Activated T-helper 1 cell treated with anti-CD3 and anti-CD28 coated beads, Interleukin-12 subunit alpha, Interleukin-12 subunit beta, Interleukin-2, Interleukin-4 antibody, amounts not matched to agents 30 ng/mL and 10 ng/mL and 1 ng/mL, durations not matched to agents 14 hours and 24 hours and 36 hours (primary cell): ENCODE results near the gene CSNK1D. TPM values are rescaled to one million over a fixed set of nuclear protein-coding genes. Genes with fewer than 3 reads are reported as not detected.
A peak's percentile ranks its signal among the peaks of the same experiment; 100 is the strongest.

Experiments used
- DNase-seq: peaks from one replicate; pipeline ENCODE4 v3.0.0; 2021; ENCODE audit warnings: low spot score
- H3K27ac Mint-ChIP-seq: one replicate; pipeline ENCODE4 v1.8.0; 2021; ENCODE audit warnings: mild to moderate bottlenecking, mixed read lengths
- H3K27me3 Mint-ChIP-seq: one replicate; pipeline ENCODE4 v1.8.0; 2022; ENCODE audit warnings: mild to moderate bottlenecking, moderate library complexity, mixed read lengths; ENCODE audit not compliant: insufficient read depth
- H3K36me3 Mint-ChIP-seq: one replicate; pipeline ENCODE4 v1.8.0; 2021; ENCODE audit warnings: low read depth, mixed read lengths
- H3K4me1 Mint-ChIP-seq: one replicate; pipeline ENCODE4 v1.8.0; 2021; ENCODE audit warnings: low read depth, mixed read lengths
- H3K4me3 Mint-ChIP-seq: one replicate; pipeline ENCODE4 v1.8.0; 2021; ENCODE audit warnings: mild to moderate bottlenecking, moderate library complexity, mixed read lengths
- H3K9me3 Mint-ChIP-seq: one replicate; pipeline ENCODE4 v1.8.0; 2021; ENCODE audit warnings: mixed read lengths
- intact Hi-C: fragments of 100-400 bp; cut with micrococcal nuclease; formaldehyde crosslinking; loops from one replicate; pipeline ENCODE4 v1.15.1; 2024
- total RNA-seq: library from RNA; stranded (reverse); gene quantifications from 2 replicates; pipeline ENCODE4 v1.2.3, GENCODE V29; 2022

The CSNK1D gene
- total RNA-seq, 1 donor from 2014 or later: 161 TPM

DNA sequence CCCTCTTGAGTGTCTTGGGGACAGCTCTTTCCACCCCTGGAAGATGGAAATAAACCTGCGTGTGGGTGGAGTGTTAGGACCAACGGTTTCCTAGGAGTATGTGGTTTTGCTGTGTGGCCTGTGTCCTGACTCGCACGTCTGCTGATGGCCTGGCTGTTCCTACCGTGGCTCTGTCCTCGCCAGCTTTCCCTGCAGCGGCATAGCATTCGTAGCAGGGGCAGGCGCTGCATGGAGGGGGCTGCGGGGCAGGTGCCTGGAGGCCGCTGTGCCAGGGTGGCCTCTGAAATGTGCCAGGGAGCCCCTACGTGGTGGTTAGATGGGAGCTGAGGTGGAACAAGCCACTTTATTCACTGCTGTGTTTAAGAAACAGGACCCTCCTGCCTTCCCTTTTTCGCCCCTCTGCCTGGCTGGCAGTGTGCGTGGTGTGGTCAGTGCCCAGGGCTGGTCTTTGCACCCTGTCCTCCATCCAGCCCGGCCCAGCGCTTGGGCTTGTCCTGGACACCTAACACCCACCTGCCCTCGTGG, 34.0 kb downstream of the CSNK1D start:
- no peaks in the 10 kb centered on the region for H3K27me3 Mint-ChIP-seq
- H3K4me3 Mint-ChIP-seq: no peak overlapping the region
- no peaks in the 10 kb centered on the region for H3K9me3 Mint-ChIP-seq
- H3K4me1 Mint-ChIP-seq: peaks cover 36% of the 10 kb centered on the region
- H3K36me3 Mint-ChIP-seq: peaks cover 21% of the 10 kb centered on the region
- intact Hi-C loops: loop anchor here (2.0 to 5.0 kb wide), 2 partner anchors 33 to 53 kb away; partner anchors contain the start of gene CSNK1D
- DNase-seq: no peak
- no peak overlapping the region for H3K27ac Mint-ChIP-seq

- no peaks in the 10 kb centered on the region for H3K27me3 Mint-ChIP-seq
These were observed 34.9 kb downstream of the CSNK1D start for GRCh38 chr17:82238472-82239201.

GRCh38 chr17:82237746-82238471, 35.6 kb downstream of the CSNK1D start:
- peak overlapping the region; percentile 74 for H3K4me3 Mint-ChIP-seq
- DNase-seq: no peak
- H3K36me3 Mint-ChIP-seq: peaks cover 13% of the 10 kb centered on the region
- peak overlapping the region; percentile 44 for H3K27ac Mint-ChIP-seq
- intact Hi-C loops: loop anchor here (1.0 to 5.0 kb wide), 3 partner anchors 34 to 59 kb away; partner anchors contain the start of gene CSNK1D
- no peaks in the 10 kb centered on the region for H3K27me3 Mint-ChIP-seq
- no peaks in the 10 kb centered on the region for H3K9me3 Mint-ChIP-seq
- H3K4me1 Mint-ChIP-seq: peaks cover 30% of the 10 kb centered on the region

More at GRCh38 chr17:82238472-82239201, 34.9 kb downstream of the CSNK1D start:
- peak; percentile 73 for DNase-seq
- H3K9me3 Mint-ChIP-seq: no peaks in the 10 kb centered on the region
- peak overlapping the region; percentile 81 for H3K27ac Mint-ChIP-seq
- peak overlapping the region; percentile 74 for H3K4me3 Mint-ChIP-seq
- H3K36me3 Mint-ChIP-seq: peaks cover 13% of the 10 kb centered on the region
- H3K4me1 Mint-ChIP-seq: peaks cover 30% of the 10 kb centered on the region
- intact Hi-C loops: loop anchor here (1.0 to 5.0 kb wide), 3 partner anchors 34 to 59 kb away; partner anchors contain the start of gene CSNK1D

GRCh38 chr17:82237083-82237745, 36.3 kb downstream of the CSNK1D start:
- Mint-ChIP-seq H3K27ac (no peak overlapping the region), H3K4me1 (peaks cover 30% of the 10 kb centered on the region), H3K4me3 (no peak overlapping the region), H3K27me3 (no peaks in the 10 kb centered on the region), H3K36me3 (peaks cover 9% of the 10 kb centered on the region), H3K9me3 (no peaks in the 10 kb centered on the region)
- intact Hi-C loops: loop anchor here (5.0 kb wide), 1 partner anchor 35 kb away; the partner anchor contains the start of gene CSNK1D
- DNase-seq: no peak

GRCh38 chr17:82236142-82236971, 37.1 kb downstream of the CSNK1D start:
- H3K36me3 Mint-ChIP-seq: peaks cover 9% of the 10 kb centered on the region
- no peaks in the 10 kb centered on the region for H3K9me3 Mint-ChIP-seq
- H3K27me3 Mint-ChIP-seq: no peaks in the 10 kb centered on the region
- intact Hi-C loops: loop anchor here (1.0 to 5.0 kb wide), 2 partner anchors 36 to 85 kb away; partner anchors contain the start of gene CSNK1D
- H3K27ac Mint-ChIP-seq: no peak overlapping the region
- peak; percentile 60 for DNase-seq
- H3K4me1 Mint-ChIP-seq: peaks cover 30% of the 10 kb centered on the region
- no peak overlapping the region for H3K4me3 Mint-ChIP-seq

- Mint-ChIP-seq H3K27ac (no peak overlapping the region), H3K9me3 (no peaks in the 10 kb centered on the region), H3K4me1 (peaks cover 28% of the 10 kb centered on the region), H3K36me3 (peaks cover 9% of the 10 kb centered on the region), H3K4me3 (no peak overlapping the region), H3K27me3 (no peaks in the 10 kb centered on the region)
- intact Hi-C loops: loop anchor here (1.0 to 5.0 kb wide), 2 partner anchors 37 to 86 kb away; partner anchors contain the start of gene CSNK1D
- no peak for DNase-seq
These were observed 37.7 kb downstream of the CSNK1D start for GRCh38 chr17:82235775-82236141.

DNA sequence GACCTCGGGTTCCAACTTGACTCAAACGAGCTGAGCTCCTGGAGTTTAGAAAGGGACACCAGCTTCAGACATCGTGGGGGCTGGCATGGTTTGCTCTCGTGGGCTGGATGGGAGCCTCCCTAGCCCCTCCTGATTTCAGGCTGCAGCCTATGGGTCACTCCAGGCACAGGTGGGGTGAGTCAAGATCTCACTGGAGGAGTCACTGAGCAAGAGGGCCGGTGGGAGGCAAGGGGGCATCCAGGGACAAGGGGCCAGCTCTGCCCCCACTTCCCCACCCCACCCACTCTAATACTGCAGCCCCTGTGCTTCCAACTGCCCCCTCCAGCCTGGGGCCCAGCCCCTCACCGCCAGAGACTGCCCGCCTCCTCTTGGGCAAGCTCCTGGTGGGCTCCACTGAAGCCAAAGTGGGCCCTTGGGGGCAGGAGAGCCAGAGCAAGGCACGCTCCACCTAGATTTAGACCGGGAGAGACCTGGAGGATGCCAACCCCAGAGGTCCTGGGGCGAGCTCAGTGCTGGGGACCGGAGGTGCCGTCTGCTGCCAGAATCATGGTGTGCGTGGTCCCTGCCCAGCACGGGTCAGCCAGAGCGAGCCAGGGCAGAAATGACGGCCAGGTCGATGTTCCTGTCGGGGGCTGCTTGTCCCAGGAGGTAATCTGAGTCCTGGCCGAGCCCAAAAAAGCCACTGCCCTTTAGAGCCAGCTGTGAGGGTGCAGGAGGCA, 38.3 kb downstream of the CSNK1D start:
- Mint-ChIP-seq H3K4me1 (peaks cover 23% of the 10 kb centered on the region), H3K27ac (no peak overlapping the region), H3K27me3 (no peaks in the 10 kb centered on the region), H3K4me3 (no peak overlapping the region), H3K36me3 (peaks cover 9% of the 10 kb centered on the region), H3K9me3 (no peaks in the 10 kb centered on the region)
- DNase-seq: no peak
- intact Hi-C loops: loop anchor here (5.0 kb wide), 1 partner anchor 37 kb away; the partner anchor contains the start of gene CSNK1D

DNA sequence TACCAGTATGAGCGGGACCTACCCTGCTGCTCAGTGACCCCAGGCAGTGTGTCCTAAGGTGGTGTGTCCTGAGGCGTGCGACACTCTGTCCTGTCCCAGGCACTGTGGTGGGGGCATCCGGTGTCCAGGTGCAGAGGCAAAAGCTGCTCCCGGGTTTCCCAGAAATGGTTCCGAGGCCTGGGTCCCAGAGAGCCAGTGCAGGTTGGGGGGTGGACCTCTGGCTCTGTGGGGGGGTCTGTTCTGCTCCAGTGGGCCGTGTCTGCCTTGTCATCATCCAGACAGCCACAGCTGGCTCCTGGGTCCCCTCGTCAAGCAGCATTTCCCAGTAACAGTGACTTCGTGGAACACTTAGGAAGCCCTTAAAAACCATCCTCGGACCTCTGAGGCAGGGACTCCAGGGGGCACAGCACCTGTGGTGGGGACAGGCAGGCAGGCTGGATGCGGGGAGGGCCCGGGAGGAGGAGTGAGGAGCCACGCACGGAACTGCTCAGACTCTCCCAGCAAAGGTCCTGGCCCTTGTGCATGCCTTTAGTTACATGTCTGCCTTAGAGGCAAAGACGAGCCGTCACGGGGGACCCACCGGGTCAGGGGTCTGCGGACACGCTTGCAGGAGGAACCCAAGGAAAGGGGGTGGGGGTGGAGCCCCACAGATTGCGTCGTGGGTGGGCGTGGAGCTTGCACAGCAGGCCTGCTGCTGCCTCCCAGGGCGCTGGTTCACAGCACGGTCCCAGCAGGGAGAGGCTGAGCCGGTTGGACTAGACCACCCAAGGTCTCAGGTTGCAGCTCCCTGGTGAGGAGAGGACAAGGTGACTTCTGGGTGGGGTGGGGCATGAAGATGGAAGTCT, 39.1 kb downstream of the CSNK1D start:
- DNase-seq: no peak
- H3K36me3 Mint-ChIP-seq: peaks cover 11% of the 10 kb centered on the region

GRCh38 chr17:82232876-82233785, 40.4 kb downstream of the CSNK1D start:
- Mint-ChIP-seq H3K4me1 (peaks cover 14% of the 10 kb centered on the region), H3K36me3 (peaks cover 7% of the 10 kb centered on the region), H3K27ac (peak overlapping the region; percentile 29), H3K4me3 (peak overlapping the region; percentile 37), H3K27me3 (no peaks in the 10 kb centered on the region), H3K9me3 (no peaks in the 10 kb centered on the region)
- intact Hi-C loops: no loop called here
- no peak for DNase-seq

More for the DNA sequence above, 39.1 kb downstream of the CSNK1D start:
- intact Hi-C loops: loop anchor here (5.0 kb wide), 1 partner anchor 38 kb away; the partner anchor contains the start of gene CSNK1D
- no peak overlapping the region for H3K27ac Mint-ChIP-seq
- H3K4me3 Mint-ChIP-seq: no peak overlapping the region
- H3K4me1 Mint-ChIP-seq: peaks cover 24% of the 10 kb centered on the region
- no peaks in the 10 kb centered on the region for H3K9me3 Mint-ChIP-seq
- H3K27me3 Mint-ChIP-seq: no peaks in the 10 kb centered on the region

DNA sequence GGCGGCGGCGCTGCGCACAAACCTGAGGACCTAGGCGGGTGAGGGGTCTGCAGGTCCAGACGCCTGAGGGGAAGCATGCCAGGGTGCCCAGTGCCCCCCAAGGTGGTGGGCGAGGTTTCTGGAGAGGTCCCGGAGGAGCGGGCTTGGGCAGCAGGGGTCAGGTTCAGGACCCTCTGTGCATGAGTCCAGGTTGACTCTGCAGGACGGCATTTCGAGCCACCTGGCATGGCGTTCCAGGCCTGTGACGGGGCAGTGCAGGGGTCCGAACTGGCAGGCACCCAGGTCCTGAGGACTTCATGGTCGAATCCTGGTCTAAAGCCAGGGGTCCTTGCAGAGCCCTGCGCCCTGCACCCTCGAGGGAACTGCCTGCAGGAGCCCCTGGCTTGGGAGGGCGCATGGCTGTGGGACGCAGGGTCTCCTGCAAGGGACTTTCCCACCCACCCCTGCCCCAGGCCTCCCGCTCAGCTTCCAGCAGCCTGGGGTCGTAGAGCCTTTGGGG, 41.1 kb downstream of the CSNK1D start:
- H3K27ac Mint-ChIP-seq: no peak overlapping the region
- peaks cover 5% of the 10 kb centered on the region for H3K36me3 Mint-ChIP-seq
- intact Hi-C loops: no loop called here
- H3K9me3 Mint-ChIP-seq: no peaks in the 10 kb centered on the region
- H3K4me1 Mint-ChIP-seq: peaks cover 14% of the 10 kb centered on the region
- peak overlapping the region; percentile 26 for H3K4me3 Mint-ChIP-seq
- H3K27me3 Mint-ChIP-seq: no peaks in the 10 kb centered on the region
- no peak for DNase-seq
